OCI-LY1 (cell line): Measurements from ENCODE around the gene DLX4.

ENCODE experiments used
- CTCF ChIP-seq: fragments of 200-600 bp; sonication (generic), shearing (Covaris generic); IDR thresholded peaks from 2 replicates; pipeline ENCODE4 v1.5.1; 2017; ENCODE audit warnings: mild to moderate bottlenecking, antibody characterized with exemption, low read length, moderate library complexity, mixed read lengths
- EZH2 ChIP-seq: fragments of 200-600 bp; sonication (generic), shearing (Covaris generic); IDR thresholded peaks from 2 replicates; pipeline ENCODE4 v1.8.0; 2017; ENCODE audit warnings: borderline replicate concordance, mixed run types, mild to moderate bottlenecking, antibody characterized with exemption, low read length, moderate library complexity, mixed read lengths

- TF ChIP-seq CTCF (no peak), EZH2 (no peak)
Observed at GRCh38 chr17:49924589-49924988, 44.4 kb upstream of the DLX4 start.
